Stimulated activated CD4-positive, alpha-beta T cell treated with anti-CD3 and anti-CD28 coated beads, TNF-alpha, amount 100 ng/mL, for 48 hours (primary cell): ENCODE results near the gene ARHGEF1.
"Not testable (repeated sequence)": the region's sequence is repeated elsewhere in the genome, so short reads cannot be mapped to it uniquely, and the experiment has no call there.

ENCODE experiments used
- DNase-seq, 3 donors: peaks; one replicate each; pipeline ENCODE4 v3.0.0-alpha.2; 2020; ENCODE audit warnings: low read depth in 3 of 3

Gene ARHGEF1

GRCh38 chr19:41905273-41906002 lies 22.5 kb downstream of the ARHGEF1 start:
- no peak for DNase-seq

- DNase-seq, result no peak
Observed at GRCh38 chr19:41906271-41906670, 23.3 kb downstream of the ARHGEF1 start.

GRCh38 chr19:41906916-41907680 lies 24.1 kb downstream of the ARHGEF1 start:
- DNase-seq, result no peak

- DNase-seq, result no peak
Observed at GRCh38 chr19:41907994-41908615, 25.1 kb downstream of the ARHGEF1 start.

- no peak for DNase-seq
Observed at GRCh38 chr19:41908724-41909464, 25.9 kb downstream of the ARHGEF1 start.

GRCh38 chr19:41909706-41910105 lies 26.7 kb downstream of the ARHGEF1 start:
- DNase-seq, result no peak

GRCh38 chr19:41910240-41910991 lies 27.4 kb downstream of the ARHGEF1 start:
- no peak for DNase-seq

- no peak for DNase-seq
Observed at GRCh38 chr19:41910992-41911888, 28.3 kb downstream of the ARHGEF1 start.

GRCh38 chr19:41911889-41912731 lies 29.1 kb downstream of the ARHGEF1 start:
- DNase-seq, result no peak

GRCh38 chr19:41912899-41913537 lies 30.0 kb downstream of the ARHGEF1 start:
- DNase-seq, result no peak

- DNase-seq, result no peak
Observed at GRCh38 chr19:41913538-41914423, 30.8 kb downstream of the ARHGEF1 start.

GRCh38 chr19:41914424-41914834 lies 31.4 kb downstream of the ARHGEF1 start:
- DNase-seq, result not testable (repeated sequence)

- no peak for DNase-seq
Observed at GRCh38 chr19:41915021-41915775, 32.2 kb downstream of the ARHGEF1 start.

- DNase-seq, result no peak
Observed at GRCh38 chr19:41915776-41916414, 32.9 kb downstream of the ARHGEF1 start.

GRCh38 chr19:41917676-41918075 lies 34.7 kb downstream of the ARHGEF1 start:
- DNase-seq, result no peak

GRCh38 chr19:41918095-41918494 lies 35.1 kb downstream of the ARHGEF1 start:
- no peak for DNase-seq
